ENCODE measurements around the gene EPC2. TPM values are rescaled to one million over a fixed set of nuclear protein-coding genes. Genes with fewer than 3 reads are reported as not detected.

Gene EPC2
- total and polyA plus RNA-seq, 4 donors: 7.0 to 65.3 (median 20.8) TPM

- 95% methylated on average over 4 of the region's 4 CpGs for WGBS, 2 donors
- H3K27me3 ChIP-seq (ENCODE audit: control insufficient read depth in 3 of 3, insufficient read depth in 3 of 3, low read length in 2 of 3): no peaks in the 10 kb centered on the region
- no peak overlapping the region for H3K9ac ChIP-seq (ENCODE audit: insufficient read depth in 1 of 2, low read length in 2 of 2)
- H3K9me3 ChIP-seq (ENCODE audit: control insufficient read depth in 4 of 4, insufficient read depth in 3 of 4, low read length in 3 of 4): no peaks in the 10 kb centered on the region
- H3K4me3 ChIP-seq: no peak overlapping the region
- no peaks in the 10 kb centered on the region for H3K36me3 ChIP-seq (ENCODE audit: control insufficient read depth in 4 of 4, insufficient read depth in 4 of 4, low read length in 4 of 4)
- TF ChIP-seq CTCF (IDR thresholded peaks at IDR 0.05; ENCODE audit: control extremely low read depth, extremely low read depth): no peak
- no peak for ATAC-seq (ENCODE audit: insufficient read depth, low FRiP score)
- no peak overlapping the region for H3K27ac ChIP-seq (ENCODE audit: low read depth in 1 of 2, low read length in 1 of 2)
- peaks cover 0 to 7% (median 4%) of the 10 kb centered on the region in 5 donors for H3K4me1 ChIP-seq (ENCODE audit: control insufficient read depth in 5 of 5, insufficient read depth in 5 of 5, low read length in 5 of 5)
- no peak for DNase-seq
These were observed 97.8 kb downstream of the EPC2 start for GRCh38 chr2:148742373-148742772.

DNA sequence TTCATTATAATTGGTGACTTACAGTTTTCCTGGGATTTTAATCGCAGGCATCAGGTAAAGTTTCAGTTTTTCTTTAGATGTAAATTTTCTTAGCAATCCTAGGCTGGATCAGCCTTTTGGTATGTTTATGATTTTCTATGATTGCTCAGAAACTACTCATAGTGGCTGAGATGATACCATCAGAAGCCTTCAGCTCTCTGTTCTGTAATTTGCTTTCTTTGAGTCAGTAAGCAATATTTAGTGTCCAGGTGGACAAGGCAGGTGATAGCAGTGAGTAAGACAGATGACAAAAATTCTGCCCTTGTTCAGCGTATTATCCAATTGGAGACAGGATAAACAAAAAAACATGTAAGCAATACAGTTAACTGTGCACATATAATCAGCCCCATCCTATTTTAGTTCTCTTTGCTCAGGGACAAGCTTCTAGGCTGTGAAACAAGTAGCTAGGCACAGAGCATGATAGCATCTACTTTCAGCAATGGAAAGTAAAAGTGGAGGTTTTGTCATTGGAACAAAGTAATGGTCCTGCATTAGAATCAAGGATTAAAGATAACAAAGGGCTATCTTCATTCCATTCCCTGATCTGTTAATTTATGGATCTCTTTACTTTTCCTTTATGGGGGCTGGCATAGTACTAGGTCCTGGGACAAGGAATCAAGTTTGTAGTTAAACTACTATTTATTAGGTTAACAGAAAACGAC, 100.8 kb downstream of the EPC2 start:
- WGBS, 2 donors: 98% methylated on average over 3 of the region's 3 CpGs
- Histone ChIP-seq H3K27ac (ENCODE audit: low read depth in 1 of 2, low read length in 1 of 2) (no peak overlapping the region), H3K9me3 (ENCODE audit: control insufficient read depth in 4 of 4, insufficient read depth in 3 of 4, low read length in 3 of 4) (no peaks in the 10 kb centered on the region), H3K36me3 (ENCODE audit: control insufficient read depth in 4 of 4, insufficient read depth in 4 of 4, low read length in 4 of 4) (no peaks in the 10 kb centered on the region), H3K4me3 (no peak overlapping the region), H3K9ac (ENCODE audit: insufficient read depth in 1 of 2, low read length in 2 of 2) (no peak overlapping the region), H3K4me1 (ENCODE audit: control insufficient read depth in 5 of 5, insufficient read depth in 5 of 5, low read length in 5 of 5) (peaks cover 0 to 7% (median 2%) of the 10 kb centered on the region in 5 donors), H3K27me3 (ENCODE audit: control insufficient read depth in 3 of 3, insufficient read depth in 3 of 3, low read length in 2 of 3) (no peaks in the 10 kb centered on the region)
- DNase-seq (no peak), ATAC-seq (ENCODE audit: insufficient read depth, low FRiP score) (no peak)
- no peak for TF ChIP-seq CTCF (IDR thresholded peaks at IDR 0.05; ENCODE audit: control extremely low read depth, extremely low read depth)

DNA sequence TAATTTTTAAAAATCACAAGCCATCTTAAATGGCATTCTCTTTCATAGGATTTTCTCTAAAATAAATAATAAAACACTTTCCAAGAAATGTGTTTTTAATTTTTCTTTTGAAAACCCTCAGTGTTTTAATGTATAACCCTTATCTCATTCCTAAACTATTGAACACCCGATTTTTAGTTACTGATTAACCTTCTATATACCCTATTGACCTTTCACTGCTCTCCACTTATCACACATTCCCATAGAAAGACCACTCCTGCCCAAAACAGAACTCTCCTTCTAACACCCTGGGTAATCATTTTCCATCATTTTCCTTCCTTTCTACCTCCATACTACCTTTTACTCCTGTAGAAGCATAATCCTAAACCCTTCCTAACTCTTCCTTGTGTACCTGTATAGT, 102.4 kb downstream of the EPC2 start:
- 52 to 69% methylated on average over 1 of the region's 1 CpG for WGBS, 2 donors
- H3K4me3 ChIP-seq: no peak overlapping the region
- no peak overlapping the region for H3K9ac ChIP-seq (ENCODE audit: insufficient read depth in 1 of 2, low read length in 2 of 2)
- no peaks in the 10 kb centered on the region for H3K9me3 ChIP-seq (ENCODE audit: control insufficient read depth in 4 of 4, insufficient read depth in 3 of 4, low read length in 3 of 4)
- DNase-seq (peak in 1 of 3 donors; percentile 23), ATAC-seq (ENCODE audit: insufficient read depth, low FRiP score) (no peak)
- no peaks in the 10 kb centered on the region for H3K27me3 ChIP-seq (ENCODE audit: control insufficient read depth in 3 of 3, insufficient read depth in 3 of 3, low read length in 2 of 3)
- H3K36me3 ChIP-seq (ENCODE audit: control insufficient read depth in 4 of 4, insufficient read depth in 4 of 4, low read length in 4 of 4): no peaks in the 10 kb centered on the region
- TF ChIP-seq CTCF (IDR thresholded peaks at IDR 0.05; ENCODE audit: control extremely low read depth, extremely low read depth): no peak
- peaks cover 0 to 5% (median 4%) of the 10 kb centered on the region in 5 donors for H3K4me1 ChIP-seq (ENCODE audit: control insufficient read depth in 5 of 5, insufficient read depth in 5 of 5, low read length in 5 of 5)
- H3K27ac ChIP-seq (ENCODE audit: low read depth in 1 of 2, low read length in 1 of 2): no peak overlapping the region

- Histone ChIP-seq H3K36me3 (ENCODE audit: control insufficient read depth in 4 of 4, insufficient read depth in 4 of 4, low read length in 4 of 4) (peaks cover 0 to 3% (median 0%) of the 10 kb centered on the region in 4 donors), H3K9ac (ENCODE audit: insufficient read depth in 1 of 2, low read length in 2 of 2) (no peak overlapping the region), H3K27me3 (ENCODE audit: control insufficient read depth in 3 of 3, insufficient read depth in 3 of 3, low read length in 2 of 3) (no peaks in the 10 kb centered on the region), H3K4me3 (no peak overlapping the region), H3K4me1 (ENCODE audit: control insufficient read depth in 5 of 5, insufficient read depth in 5 of 5, low read length in 5 of 5) (peaks cover 0 to 13% (median 5%) of the 10 kb centered on the region in 5 donors), H3K27ac (ENCODE audit: low read depth in 1 of 2, low read length in 1 of 2) (no peak overlapping the region), H3K9me3 (ENCODE audit: control insufficient read depth in 4 of 4, insufficient read depth in 3 of 4, low read length in 3 of 4) (no peaks in the 10 kb centered on the region)
- DNase-seq: no peak
- ATAC-seq (ENCODE audit: insufficient read depth, low FRiP score): no peak
- no peak for TF ChIP-seq CTCF (IDR thresholded peaks at IDR 0.05; ENCODE audit: control extremely low read depth, extremely low read depth)
- WGBS, 2 donors: 77 to 84% methylated on average over 4 of the region's 4 CpGs
These were observed 107.4 kb downstream of the EPC2 start for GRCh38 chr2:148751907-148752306.

All from lung (tissue), 12 donors.